Tibial nerve (tissue), 4 donors: ENCODE data around the gene PRR20C. TPM values are rescaled to one million over a fixed set of nuclear protein-coding genes. Genes with fewer than 3 reads are reported as not detected.
A peak's percentile ranks its signal among the peaks of the same experiment; 100 is the strongest.
"Not testable (repeated sequence)": the region's sequence is repeated elsewhere in the genome, so short reads cannot be mapped to it uniquely, and the experiment has no call there.

Experiments used
- DNase-seq, 2 donors: peaks; one replicate each; pipeline ENCODE4 v3.0.0-alpha.2; 2019; ENCODE audit warnings: low spot score in 2 of 2
- H3K27ac ChIP-seq, 4 donors: fragments of 200-600 bp; sonication (generic) in 3 of 4; one replicate each; pipeline ENCODE4 v1.5.1; 2017 to 2019; ENCODE audit warnings: mild to moderate bottlenecking in 1 of 4
- H3K27me3 ChIP-seq, 2 donors: fragments of 200-600 bp; sonication (generic) in 1 of 2; one replicate each; pipeline versions ENCODE4 v1.5.1 to v1.6.0; 2017 to 2019
- H3K36me3 ChIP-seq, 3 donors: fragments of 200-600 bp; sonication (generic); one replicate each; pipeline ENCODE4 v1.5.1; 2018 to 2019
- H3K4me1 ChIP-seq, 4 donors: fragments of 200-600 bp; sonication (generic) in 3 of 4; one replicate each; pipeline ENCODE4 v1.5.1; 2017 to 2019
- H3K4me3 ChIP-seq, 4 donors: fragments of 200-600 bp; sonication (generic) in 3 of 4; one replicate each; pipeline ENCODE4 v1.5.1; 2017 to 2019; ENCODE audit warnings: mild to moderate bottlenecking in 1 of 4, moderate library complexity in 1 of 4
- H3K9me3 ChIP-seq, 4 donors: fragments of 200-600 bp; sonication (generic) in 3 of 4; one replicate each; pipeline ENCODE4 v1.5.1; 2017 to 2019
- EP300 ChIP-seq, 2 donors: sonication (generic); formaldehyde crosslinking; IDR thresholded peaks; one replicate each; pipeline ENCODE4 v1.6.1; 2017; ENCODE audit warnings: antibody characterized with exemption in 2 of 2, mild to moderate bottlenecking in 1 of 2
- POLR2A ChIP-seq, 2 donors: fragments of 450-650 bp; IDR thresholded peaks; one replicate each; pipeline ENCODE4 v1.6.1; 2017; ENCODE audit warnings: antibody characterized with exemption in 2 of 2, mild to moderate bottlenecking in 2 of 2, moderate library complexity in 2 of 2
- WGBS, 2 donors: methylation state at CpG; one replicate each; pipeline ENCODE4 v1.1.5; 2018; 5-methylcytosine and 5-hydroxymethylcytosine counted together
- total RNA-seq, 4 donors: library from RNA; depleted of rRNA; stranded (reverse); fragments of >200 nt; gene quantifications; one replicate each; pipeline ENCODE4 v1.1.0, GENCODE V29; 2016
- TF ChIP-seq, protein P1 (sequence below), 5 experiments: fragments of 200-600 bp in 3 of 5; fragments of 450-650 bp in 2 of 5; sonication (generic) in 3 of 5; IDR thresholded peaks; one replicate each; pipeline ENCODE4 v1.5.1; 2016 to 2019; ENCODE audit warnings: antibody characterized with exemption in 5 of 5, mild to moderate bottlenecking in 3 of 5, moderate library complexity in 2 of 5

PRR20C gene
- not detected for total RNA-seq

- DNase-seq, H3K9me3 ChIP-seq, H3K27me3 ChIP-seq, H3K4me1 ChIP-seq, H3K4me3 ChIP-seq, H3K36me3 ChIP-seq, H3K27ac ChIP-seq: not testable (repeated sequence)
- no CpG with 5 or more reads among the region's 22 CpGs for WGBS, 2 donors
Observed at GRCh38 chr13:57153761-57154160, at the start of gene PRR20C. PRR20C (plus strand) TSS chr13:57154061; CDS start chr13:57154448, 387 bp downstream.

GRCh38 chr13:57114945-57115344 is 38.9 kb upstream of the PRR20C start:
- TF ChIP-seq EP300 (IDR thresholded peaks at IDR 0.05) (no peak), POLR2A (IDR thresholded peaks at IDR 0.05) (no peak)
- TF ChIP-seq, protein P1, sequence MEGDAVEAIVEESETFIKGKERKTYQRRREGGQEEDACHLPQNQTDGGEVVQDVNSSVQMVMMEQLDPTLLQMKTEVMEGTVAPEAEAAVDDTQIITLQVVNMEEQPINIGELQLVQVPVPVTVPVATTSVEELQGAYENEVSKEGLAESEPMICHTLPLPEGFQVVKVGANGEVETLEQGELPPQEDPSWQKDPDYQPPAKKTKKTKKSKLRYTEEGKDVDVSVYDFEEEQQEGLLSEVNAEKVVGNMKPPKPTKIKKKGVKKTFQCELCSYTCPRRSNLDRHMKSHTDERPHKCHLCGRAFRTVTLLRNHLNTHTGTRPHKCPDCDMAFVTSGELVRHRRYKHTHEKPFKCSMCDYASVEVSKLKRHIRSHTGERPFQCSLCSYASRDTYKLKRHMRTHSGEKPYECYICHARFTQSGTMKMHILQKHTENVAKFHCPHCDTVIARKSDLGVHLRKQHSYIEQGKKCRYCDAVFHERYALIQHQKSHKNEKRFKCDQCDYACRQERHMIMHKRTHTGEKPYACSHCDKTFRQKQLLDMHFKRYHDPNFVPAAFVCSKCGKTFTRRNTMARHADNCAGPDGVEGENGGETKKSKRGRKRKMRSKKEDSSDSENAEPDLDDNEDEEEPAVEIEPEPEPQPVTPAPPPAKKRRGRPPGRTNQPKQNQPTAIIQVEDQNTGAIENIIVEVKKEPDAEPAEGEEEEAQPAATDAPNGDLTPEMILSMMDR (IDR thresholded peaks at IDR 0.05): no peak
- no peak for DNase-seq
- 93% methylated on average over 4 of the region's 4 CpGs for WGBS, 2 donors
- H3K4me1 ChIP-seq: no peaks in the 10 kb centered on the region
- peaks cover 0 to 15% (median 0%) of the 10 kb centered on the region in 4 donors for H3K9me3 ChIP-seq
- no peaks in the 10 kb centered on the region for H3K27me3 ChIP-seq
- H3K4me3 ChIP-seq: no peak overlapping the region
- H3K36me3 ChIP-seq: no peaks in the 10 kb centered on the region
- no peak overlapping the region for H3K27ac ChIP-seq

- peak in 1 of 2 donors; percentile 7 for DNase-seq
- H3K27me3 ChIP-seq: no peaks in the 10 kb centered on the region
- H3K4me1 ChIP-seq: peaks cover 0 to 8% (median 0%) of the 10 kb centered on the region in 4 donors
- H3K27ac ChIP-seq: no peak overlapping the region
- TF ChIP-seq POLR2A (IDR thresholded peaks at IDR 0.05): no peak
- TF ChIP-seq EP300 (IDR thresholded peaks at IDR 0.05): no peak
- TF ChIP-seq, protein P1 (IDR thresholded peaks at IDR 0.05): no peak
- H3K9me3 ChIP-seq: no peaks in the 10 kb centered on the region
- H3K36me3 ChIP-seq: no peaks in the 10 kb centered on the region
- H3K4me3 ChIP-seq: no peak overlapping the region
- WGBS, 2 donors: 14 to 24% methylated on average over 1 of the region's 1 CpG
Observed at GRCh38 chr13:57123681-57124080, 30.2 kb upstream of the PRR20C start.

DNA sequence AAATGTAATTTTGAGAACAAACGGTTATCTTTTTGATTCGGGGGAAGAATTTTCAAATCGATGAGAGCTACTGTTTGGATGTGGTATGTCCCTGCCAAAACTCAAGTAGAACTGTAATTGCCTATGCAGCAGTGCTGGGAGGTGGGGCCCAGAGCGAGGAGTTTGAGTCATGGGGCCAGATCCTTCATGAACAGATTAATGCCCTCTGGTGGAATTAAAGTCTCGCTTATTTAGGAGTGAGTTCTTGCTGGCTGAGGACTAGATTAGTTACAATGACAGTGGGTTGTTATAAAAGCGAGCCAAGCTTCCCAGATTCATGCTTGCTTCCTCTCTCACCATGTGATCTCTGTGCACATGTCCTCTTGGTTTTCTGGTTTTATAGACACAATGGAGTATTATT is 25.0 kb upstream of the PRR20C start:
- no peak overlapping the region for H3K4me3 ChIP-seq
- WGBS, 2 donors: 85 to 86% methylated on average over 6 of the region's 6 CpGs
- DNase-seq: no peak
- H3K4me1 ChIP-seq: no peaks in the 10 kb centered on the region
- no peak overlapping the region for H3K27ac ChIP-seq
- H3K27me3 ChIP-seq: no peaks in the 10 kb centered on the region
- no peaks in the 10 kb centered on the region for H3K36me3 ChIP-seq
- TF ChIP-seq EP300 (IDR thresholded peaks at IDR 0.05) (no peak), POLR2A (IDR thresholded peaks at IDR 0.05) (no peak)
- TF ChIP-seq, protein P1 (IDR thresholded peaks at IDR 0.05): no peak
- H3K9me3 ChIP-seq: no peaks in the 10 kb centered on the region

- Histone ChIP-seq H3K27me3 (no peaks in the 10 kb centered on the region), H3K27ac (no peak overlapping the region), H3K9me3 (no peaks in the 10 kb centered on the region), H3K36me3 (no peaks in the 10 kb centered on the region), H3K4me1 (no peaks in the 10 kb centered on the region), H3K4me3 (no peak overlapping the region)
- DNase-seq: no peak
- TF ChIP-seq, protein P1 (IDR thresholded peaks at IDR 0.05): no peak
- no peak for TF ChIP-seq POLR2A (IDR thresholded peaks at IDR 0.05)
- 54 to 58% methylated on average over 2 of the region's 2 CpGs for WGBS, 2 donors
Observed at GRCh38 chr13:57136093-57136492, 17.8 kb upstream of the PRR20C start.

- no peaks in the 10 kb centered on the region for H3K27me3 ChIP-seq
- TF ChIP-seq EP300 (IDR thresholded peaks at IDR 0.05) (no peak), POLR2A (IDR thresholded peaks at IDR 0.05) (no peak)
- TF ChIP-seq, protein P1 (IDR thresholded peaks at IDR 0.05): no peak
- no peaks in the 10 kb centered on the region for H3K36me3 ChIP-seq
- WGBS, 2 donors: 74 to 87% methylated on average over 4 of the region's 4 CpGs
- no peaks in the 10 kb centered on the region for H3K4me1 ChIP-seq
- DNase-seq: no peak
- H3K27ac ChIP-seq: no peak overlapping the region
- no peak overlapping the region for H3K4me3 ChIP-seq
- H3K9me3 ChIP-seq: no peaks in the 10 kb centered on the region
Observed at GRCh38 chr13:57137585-57137984, 16.3 kb upstream of the PRR20C start.
